GM15510 (cell line): ENCODE data around the gene ABLIM1.

Experiments
- POLR2A ChIP-seq: IDR thresholded peaks from 3 replicates; pipeline ENCODE4 v1.6.1; 2011; ENCODE audit warnings: borderline replicate concordance; ENCODE audit not compliant: insufficient read length; ENCODE audit errors: extremely low read depth

The ABLIM1 gene

DNA sequence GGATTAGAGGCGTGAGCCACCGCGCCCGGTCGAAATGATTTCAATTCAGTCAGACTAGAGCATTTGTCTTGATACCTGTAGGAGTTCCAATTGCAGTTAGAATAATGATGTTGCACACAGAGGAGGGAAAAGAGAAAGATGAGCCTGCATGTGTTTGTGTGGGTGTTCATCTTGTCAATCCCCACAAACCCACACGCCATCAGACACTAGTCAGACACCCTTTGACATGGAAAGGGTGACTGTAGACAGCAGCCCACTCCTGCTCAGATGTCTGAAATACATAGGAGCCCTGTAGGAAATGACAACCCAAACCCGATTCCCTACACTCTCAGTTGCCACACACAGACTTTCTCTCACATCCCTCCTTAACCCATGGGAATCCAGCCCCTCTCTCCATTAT, 92.0 kb downstream of the ABLIM1 start:
- TF ChIP-seq POLR2A = no peak

DNA sequence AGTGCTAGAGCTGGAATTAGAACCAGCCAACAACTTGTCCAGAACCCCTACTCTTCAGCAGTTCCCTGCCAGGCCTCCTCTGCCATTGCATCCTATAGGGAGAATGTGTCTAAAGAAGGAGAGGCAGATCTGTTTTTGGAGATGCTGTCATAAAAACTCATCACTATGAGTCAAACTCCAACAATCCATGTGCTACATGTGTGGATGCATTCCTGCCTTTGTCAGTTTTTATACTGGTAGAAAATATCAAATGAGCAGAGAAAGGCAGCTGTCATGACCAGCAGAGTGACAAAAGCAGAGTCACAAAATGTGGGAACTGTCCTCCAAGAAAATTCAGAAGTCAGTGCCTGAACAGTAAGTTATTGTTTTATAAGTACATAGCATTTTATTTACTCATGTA, 93.0 kb downstream of the ABLIM1 start:
- TF ChIP-seq POLR2A = no peak

- no peak for TF ChIP-seq POLR2A
Measured at GRCh38 chr10:114561008-114561523, 97.0 kb downstream of the ABLIM1 start.

DNA sequence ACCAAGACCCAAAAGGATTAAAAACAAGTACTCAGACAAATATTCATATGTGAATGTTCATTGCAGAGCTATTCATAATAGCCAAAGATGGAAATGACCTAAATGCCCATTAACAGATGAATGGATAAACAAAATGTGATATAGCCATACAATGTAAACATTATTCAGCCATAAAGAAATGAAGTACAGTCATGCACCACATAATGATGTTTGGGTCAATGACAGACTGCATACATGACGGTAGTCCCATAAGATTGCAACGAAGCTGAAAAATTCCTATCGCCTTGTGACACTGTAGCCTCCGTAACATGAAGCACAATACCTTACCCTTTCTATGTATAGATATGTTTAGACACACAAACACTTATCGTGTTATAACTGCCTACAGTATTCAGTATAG, 97.9 kb downstream of the ABLIM1 start:
- no peak for TF ChIP-seq POLR2A

DNA sequence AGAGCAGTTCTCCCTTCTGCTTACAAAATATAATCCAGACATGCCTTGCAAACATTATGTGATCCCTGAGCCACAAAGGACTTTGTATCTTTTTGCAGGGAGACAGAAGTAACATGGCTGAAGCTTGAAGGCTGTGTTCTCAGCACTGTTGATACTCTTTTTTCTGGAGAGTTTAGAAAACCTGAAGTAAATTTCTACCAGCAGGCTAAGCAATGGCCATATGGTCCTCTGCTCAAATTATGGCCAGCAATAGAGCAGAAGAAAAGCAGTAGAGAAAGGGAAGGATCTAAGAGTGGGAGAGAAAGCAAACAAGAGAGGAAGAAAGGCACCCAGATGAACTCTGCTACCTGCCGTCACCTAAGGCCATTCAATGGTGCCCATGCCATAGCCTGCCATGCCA, 98.4 kb downstream of the ABLIM1 start:
- no peak for TF ChIP-seq POLR2A

DNA sequence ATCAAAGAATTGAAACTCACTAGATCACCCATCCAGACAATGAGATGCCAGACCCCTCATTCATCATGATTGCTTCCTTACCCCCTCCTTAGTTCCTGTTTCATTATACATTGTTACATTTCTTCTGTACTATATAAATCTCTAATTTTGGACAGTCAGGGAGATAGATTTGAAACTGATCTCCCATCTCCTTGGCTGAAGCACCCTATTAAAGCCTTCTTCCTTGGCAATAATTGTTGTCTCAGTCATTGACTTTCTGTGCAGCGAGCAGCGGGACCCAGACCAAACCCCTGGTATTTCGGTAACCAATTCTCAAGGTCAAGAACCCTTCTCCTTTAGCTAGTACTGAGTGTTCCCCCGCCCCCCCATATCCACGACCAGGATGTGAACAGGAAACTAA, 100.2 kb downstream of the ABLIM1 start:
- TF ChIP-seq POLR2A = no peak

DNA sequence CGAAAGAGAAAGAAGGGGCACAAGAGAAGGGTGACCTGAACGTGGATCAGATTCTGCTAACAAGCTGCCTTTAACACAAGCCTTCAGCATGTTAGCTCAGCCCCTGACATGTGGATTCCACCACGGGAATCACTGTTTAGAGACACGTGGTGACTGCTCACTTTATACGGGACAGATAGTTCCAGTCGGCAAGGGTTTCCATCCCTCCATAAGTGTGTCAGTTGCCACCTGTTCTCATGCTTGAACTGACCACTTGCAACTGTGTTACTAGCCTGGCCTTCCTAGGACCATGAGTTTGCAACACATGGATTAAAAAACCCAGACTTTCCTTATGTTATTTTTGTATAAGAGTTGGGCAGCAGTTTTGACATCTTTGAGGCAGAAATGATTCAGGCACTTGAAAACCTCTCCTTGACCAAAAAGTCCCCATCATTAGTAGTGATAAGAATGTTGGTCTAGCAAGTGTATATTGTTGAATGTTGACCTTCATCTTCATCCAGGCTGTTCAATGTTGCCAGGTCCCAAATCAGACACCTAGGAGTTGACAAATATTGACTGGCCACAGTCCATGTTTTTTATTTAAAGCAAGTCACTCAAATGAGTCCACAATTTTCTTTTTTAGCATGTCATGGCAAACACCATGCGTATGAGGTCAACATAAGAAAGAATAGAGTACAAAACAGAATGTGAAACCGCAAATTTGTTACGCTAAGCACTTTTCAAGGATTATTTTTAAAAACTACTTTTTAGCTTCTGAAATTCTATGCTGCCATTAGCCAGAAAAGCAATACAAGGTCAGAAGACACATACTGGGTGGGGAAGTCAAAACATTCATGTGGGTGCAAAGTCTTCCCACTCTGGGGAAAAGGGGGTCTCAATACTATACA, 101.6 kb downstream of the ABLIM1 start:
- no peak for TF ChIP-seq POLR2A

- TF ChIP-seq POLR2A = no peak
Measured at GRCh38 chr10:114553436-114553835, 104.6 kb downstream of the ABLIM1 start.

GRCh38 chr10:114552050-114552449, 106.0 kb downstream of the ABLIM1 start:
- TF ChIP-seq POLR2A = no peak

DNA sequence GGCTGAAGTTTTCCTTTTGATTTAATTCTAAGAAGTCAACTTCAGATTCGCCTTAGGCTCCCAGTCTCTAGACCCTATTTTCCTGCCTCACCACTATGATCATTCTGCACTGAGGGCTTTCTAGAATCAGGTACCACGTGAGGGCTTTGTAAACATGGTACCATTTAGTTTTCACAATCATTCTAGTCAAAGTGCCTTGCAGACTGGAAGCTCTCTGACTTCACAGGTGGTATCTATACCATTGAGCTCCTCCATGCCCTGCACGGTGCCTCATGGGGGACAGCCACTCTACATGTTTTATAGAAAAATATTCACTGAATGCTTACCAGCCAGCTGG, 106.5 kb downstream of the ABLIM1 start:
- TF ChIP-seq POLR2A = no peak

GRCh38 chr10:114550756-114551635, 107.1 kb downstream of the ABLIM1 start:
- no peak for TF ChIP-seq POLR2A

- no peak for TF ChIP-seq POLR2A
Measured at GRCh38 chr10:114548662-114549061, 109.4 kb downstream of the ABLIM1 start.

DNA sequence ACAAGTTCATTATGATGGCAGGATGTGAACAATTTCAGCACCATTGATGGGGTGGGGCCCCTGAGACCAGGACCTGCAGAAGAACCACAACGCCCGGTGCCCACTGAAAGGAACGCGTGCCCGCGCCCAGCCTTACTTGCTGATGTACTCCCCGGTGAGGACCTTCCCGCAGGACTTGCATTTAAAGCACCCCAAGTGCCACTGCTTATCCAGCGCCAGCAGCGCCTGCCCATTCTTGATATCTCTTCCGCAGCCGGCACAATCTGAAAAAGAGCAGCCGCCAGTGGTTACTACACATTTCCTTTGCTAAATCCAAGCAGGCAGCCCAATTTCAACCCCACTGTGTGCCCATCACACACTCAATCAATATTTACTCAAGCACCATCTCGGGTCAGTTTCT, 110.6 kb downstream of the ABLIM1 start:
- no peak for TF ChIP-seq POLR2A

DNA sequence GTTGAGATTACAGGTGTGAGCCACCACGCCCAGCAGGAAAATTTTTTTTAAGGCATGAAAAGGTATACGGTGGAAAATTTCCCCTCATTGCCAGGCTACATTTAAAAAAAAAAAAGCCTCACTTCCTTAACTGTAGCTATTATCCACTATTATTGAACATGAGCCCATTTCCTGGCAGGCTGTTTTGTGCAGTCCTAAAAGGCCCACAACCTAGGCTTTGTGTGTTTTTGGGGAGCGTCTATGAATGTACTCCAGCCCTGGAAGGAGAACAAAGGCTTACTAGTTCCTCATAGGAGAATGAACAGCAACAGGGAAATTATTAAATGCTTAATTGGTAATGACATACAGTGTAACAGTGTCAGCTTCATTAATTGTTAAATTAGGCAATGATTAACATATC, 111.0 kb downstream of the ABLIM1 start:
- TF ChIP-seq POLR2A = no peak

DNA sequence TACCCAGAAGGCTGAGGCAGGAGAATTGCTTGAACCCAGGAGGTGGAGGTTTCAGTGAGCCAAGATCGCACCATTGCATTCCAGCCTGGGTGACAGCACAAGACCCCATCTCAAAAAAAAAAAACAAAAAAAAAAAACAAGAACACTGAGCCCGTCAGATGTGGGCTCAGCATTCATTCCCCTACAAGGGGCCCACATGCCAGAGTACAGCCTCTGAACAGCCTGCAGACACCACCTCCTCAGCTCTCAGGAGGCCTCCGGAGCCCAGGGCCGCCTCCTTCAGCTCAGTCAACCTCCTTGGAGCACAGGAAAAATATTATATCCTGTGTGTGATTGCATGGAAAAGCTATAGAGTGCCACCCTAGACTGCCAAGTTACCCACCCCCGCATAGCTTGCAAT, 112.3 kb downstream of the ABLIM1 start:
- TF ChIP-seq POLR2A = no peak

- no peak for TF ChIP-seq POLR2A
Measured at GRCh38 chr10:114545071-114545470, 113.0 kb downstream of the ABLIM1 start.

- TF ChIP-seq POLR2A = peak; percentile 47
Measured at GRCh38 chr10:114544045-114544659, 113.9 kb downstream of the ABLIM1 start.
